SK-N-MC (cell line): ENCODE results near the gene EDEM1.

Source experiments
- EZH2 ChIP-seq: fragments of 200-600 bp; sonication (generic); IDR thresholded peaks from one replicate; pipeline ENCODE4 v1.6.1; 2017; ENCODE audit warnings: antibody characterized with exemption
- POLR2AphosphoS5 ChIP-seq: IDR thresholded peaks from 2 replicates; pipeline ENCODE4 v1.6.1; 2012; ENCODE audit warnings: mild to moderate bottlenecking, low read depth, low read length, borderline replicate concordance

- no peak for TF ChIP-seq POLR2AphosphoS5
- TF ChIP-seq EZH2 = no peak
Observed at GRCh38 chr3:5255404-5256344, 68.2 kb downstream of the EDEM1 start.
